Neuronal stem cell (in vitro differentiated cells): ENCODE data around the gene ZBTB44.

ENCODE experiments used
- DNase-seq: peaks from one replicate; pipeline ENCODE4 v3.0.0-alpha.2; 2013; ENCODE audit warnings: low spot score
- H2AFZ ChIP-seq: one replicate; pipeline ENCODE4 v1.6.1; 2013; ENCODE audit warnings: mild to moderate bottlenecking, low read length, inconsistent platforms
- H2AK5ac ChIP-seq: 2 replicates; pipeline ENCODE4 v1.6.1; 2013; ENCODE audit warnings: low read depth, mild to moderate bottlenecking, inconsistent platforms, low read length, moderate library complexity, mixed read lengths
- H2BK120ac ChIP-seq: 2 replicates; pipeline ENCODE4 v1.6.1; 2013; ENCODE audit warnings: low read depth, mild to moderate bottlenecking, inconsistent platforms, low read length, moderate library complexity, mixed read lengths
- H2BK12ac ChIP-seq: one replicate; pipeline ENCODE4 v1.6.1; 2013; ENCODE audit warnings: low read length, inconsistent platforms
- H2BK15ac ChIP-seq: 2 replicates; pipeline ENCODE4 v1.6.1; 2013; ENCODE audit warnings: mild to moderate bottlenecking, low read length, inconsistent platforms, mixed read lengths
- H2BK5ac ChIP-seq: one replicate; pipeline ENCODE4 v1.6.1; 2013; ENCODE audit warnings: inconsistent platforms, mild to moderate bottlenecking, low read length, moderate library complexity
- H3K14ac ChIP-seq: one replicate; pipeline ENCODE4 v1.6.1; 2013; ENCODE audit warnings: low read length, inconsistent platforms
- H3K18ac ChIP-seq: 2 replicates; pipeline ENCODE4 v1.6.1; 2013; ENCODE audit warnings: low read length, inconsistent platforms
- H3K23ac ChIP-seq: 2 replicates; pipeline ENCODE4 v1.6.1; 2013; ENCODE audit warnings: low read depth, mild to moderate bottlenecking, mixed read lengths, low read length, inconsistent platforms; ENCODE audit not compliant: poor library complexity
- H3K27ac ChIP-seq: replicated peaks from 3 replicates; pipeline ENCODE4 v1.5.1; 2013; ENCODE audit warnings: low read length, inconsistent platforms
- H3K27me3 ChIP-seq, 3 experiments: 2 replicates each; pipeline ENCODE4 v1.6.1; 2013; ENCODE audit warnings: low read length in 3 of 3, mild to moderate bottlenecking in 2 of 3, inconsistent platforms in 1 of 3, low read depth in 1 of 3, mixed read lengths in 1 of 3, moderate library complexity in 1 of 3; ENCODE audit not compliant: control insufficient read depth in 3 of 3, insufficient read depth in 3 of 3
- H3K36me3 ChIP-seq, 2 donors: replicated peaks in 1 of 2; 2 replicates each; pipeline ENCODE4 v1.6.1; 2013; ENCODE audit warnings: low read length in 2 of 2; ENCODE audit not compliant: control insufficient read depth in 2 of 2, insufficient read depth in 2 of 2
- H3K4ac ChIP-seq: 2 replicates; pipeline ENCODE4 v1.6.1; 2013; ENCODE audit warnings: inconsistent platforms, mild to moderate bottlenecking, low read length, moderate library complexity
- H3K4me1 ChIP-seq, 2 donors: 1 replicate in 1 of 2; 2 replicates in 1 of 2; pipeline ENCODE4 v1.6.1; 2013; ENCODE audit warnings: low read length in 2 of 2, low read depth in 1 of 2; ENCODE audit not compliant: control insufficient read depth in 2 of 2, insufficient read depth in 1 of 2
- H3K4me2 ChIP-seq: one replicate; pipeline ENCODE4 v1.6.1; 2013; ENCODE audit warnings: mild to moderate bottlenecking, low read length, inconsistent platforms; ENCODE audit not compliant: insufficient read depth, poor library complexity, severe bottlenecking
- H3K4me3 ChIP-seq, 2 donors: 2 replicates each; pipeline ENCODE4 v1.5.1; 2013; ENCODE audit warnings: low read length in 2 of 2, mild to moderate bottlenecking in 2 of 2, inconsistent platforms in 1 of 2, moderate library complexity in 1 of 2
- H3K79me1 ChIP-seq: one replicate; pipeline ENCODE4 v1.6.1; 2013; ENCODE audit warnings: low read depth, mild to moderate bottlenecking, inconsistent platforms, low read length, moderate library complexity
- H3K9ac ChIP-seq: one replicate; pipeline ENCODE4 v1.6.1; 2013; ENCODE audit warnings: mild to moderate bottlenecking, low read depth, low read length, inconsistent platforms; ENCODE audit not compliant: poor library complexity
- H3K9me3 ChIP-seq, 2 donors: replicated peaks in 1 of 2; 2 replicates each; pipeline versions ENCODE3 to v1.6.1; 2013; ENCODE audit warnings: low read length in 2 of 2, mild to moderate bottlenecking in 2 of 2, inconsistent platforms in 1 of 2, low read depth in 1 of 2, mixed read lengths in 1 of 2, moderate library complexity in 1 of 2; ENCODE audit not compliant: control insufficient read depth in 2 of 2, insufficient read depth in 1 of 2
- H4K8ac ChIP-seq: one replicate; pipeline ENCODE4 v1.6.1; 2013; ENCODE audit warnings: low read depth, mild to moderate bottlenecking, inconsistent platforms, low read length, moderate library complexity
- H4K91ac ChIP-seq: one replicate; pipeline ENCODE4 v1.6.1; 2013; ENCODE audit warnings: low read length, low read depth, mild to moderate bottlenecking, inconsistent platforms; ENCODE audit not compliant: poor library complexity
- WGBS, 2 donors: extraction: QIAGEN DNeasy Blood & Tissue Kit; methylation state at CpG; one replicate each; pipeline ENCODE4 v1.1.7; 2013; ENCODE audit warnings: missing lambda C conversion rate in 2 of 2, mixed read lengths in 1 of 2; ENCODE audit not compliant: insufficient read length in 2 of 2, insufficient replicate concordance in 1 of 2; ENCODE audit errors: extremely low coverage in 2 of 2; 5-methylcytosine and 5-hydroxymethylcytosine counted together

ZBTB44 gene

DNA sequence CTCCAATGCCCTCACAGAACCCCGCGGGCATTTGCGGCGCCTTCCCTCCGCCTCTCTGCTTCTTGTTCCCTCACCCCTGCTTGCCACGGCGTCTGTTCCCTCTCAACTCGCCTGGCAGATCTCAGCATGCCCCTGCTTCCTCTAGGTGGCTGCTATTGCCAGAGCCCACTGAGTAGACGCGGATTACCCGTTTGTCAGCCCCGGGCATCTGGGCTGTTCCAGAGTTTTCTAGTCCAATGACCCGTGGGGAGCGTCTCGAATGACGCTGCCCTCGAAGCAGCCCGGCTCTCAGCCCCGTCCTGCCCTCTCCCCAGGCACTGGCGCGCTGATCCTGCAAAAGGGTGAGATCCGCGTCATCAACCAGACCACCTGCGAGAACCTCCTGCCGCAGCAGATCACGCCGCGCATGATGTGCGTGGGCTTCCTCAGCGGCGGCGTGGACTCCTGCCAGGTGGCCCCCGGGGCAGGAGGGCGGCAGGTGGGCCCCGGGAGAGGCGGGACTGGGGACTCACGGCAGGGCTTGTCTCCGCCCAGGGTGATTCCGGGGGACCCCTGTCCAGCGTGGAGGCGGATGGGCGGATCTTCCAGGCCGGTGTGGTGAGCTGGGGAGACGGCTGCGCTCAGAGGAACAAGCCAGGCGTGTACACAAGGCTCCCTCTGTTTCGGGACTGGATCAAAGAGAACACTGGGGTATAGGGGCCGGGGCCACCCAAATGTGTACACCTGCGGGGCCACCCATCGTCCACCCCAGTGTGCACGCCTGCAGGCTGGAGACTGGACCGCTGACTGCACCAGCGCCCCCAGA lies 105.4 kb downstream of the ZBTB44 start:
- Histone ChIP-seq H3K4me3 (no peak overlapping the region), H3K9me3 (peaks cover 0 to 2% of the 10 kb centered on the region in 2 donors), H3K27me3 (peaks cover 0 to 41% (median 5%) of the 10 kb centered on the region in 3 experiments), H2BK120ac (no peak overlapping the region), H4K8ac (no peak overlapping the region), H2AFZ (no peak overlapping the region), H3K79me1 (no peaks in the 10 kb centered on the region), H3K4me2 (no peak overlapping the region), H3K36me3 (no peaks in the 10 kb centered on the region), H3K23ac (peak overlapping the region; percentile 26), H3K27ac (no peak overlapping the region), H2BK12ac (no peak overlapping the region), H4K91ac (no peak overlapping the region), H2BK5ac (peak overlapping the region; percentile 48), H2BK15ac (no peak overlapping the region), H2AK5ac (peak overlapping the region; percentile 66), H3K18ac (peak overlapping the region; percentile 58), H3K4me1 (no peaks in the 10 kb centered on the region), H3K9ac (no peak overlapping the region), H3K4ac (no peak overlapping the region), H3K14ac (peak overlapping the region; percentile 10)
- DNase-seq = no peak
- no CpG with 5 or more reads among the region's 53 CpGs for WGBS, 2 donors

DNA sequence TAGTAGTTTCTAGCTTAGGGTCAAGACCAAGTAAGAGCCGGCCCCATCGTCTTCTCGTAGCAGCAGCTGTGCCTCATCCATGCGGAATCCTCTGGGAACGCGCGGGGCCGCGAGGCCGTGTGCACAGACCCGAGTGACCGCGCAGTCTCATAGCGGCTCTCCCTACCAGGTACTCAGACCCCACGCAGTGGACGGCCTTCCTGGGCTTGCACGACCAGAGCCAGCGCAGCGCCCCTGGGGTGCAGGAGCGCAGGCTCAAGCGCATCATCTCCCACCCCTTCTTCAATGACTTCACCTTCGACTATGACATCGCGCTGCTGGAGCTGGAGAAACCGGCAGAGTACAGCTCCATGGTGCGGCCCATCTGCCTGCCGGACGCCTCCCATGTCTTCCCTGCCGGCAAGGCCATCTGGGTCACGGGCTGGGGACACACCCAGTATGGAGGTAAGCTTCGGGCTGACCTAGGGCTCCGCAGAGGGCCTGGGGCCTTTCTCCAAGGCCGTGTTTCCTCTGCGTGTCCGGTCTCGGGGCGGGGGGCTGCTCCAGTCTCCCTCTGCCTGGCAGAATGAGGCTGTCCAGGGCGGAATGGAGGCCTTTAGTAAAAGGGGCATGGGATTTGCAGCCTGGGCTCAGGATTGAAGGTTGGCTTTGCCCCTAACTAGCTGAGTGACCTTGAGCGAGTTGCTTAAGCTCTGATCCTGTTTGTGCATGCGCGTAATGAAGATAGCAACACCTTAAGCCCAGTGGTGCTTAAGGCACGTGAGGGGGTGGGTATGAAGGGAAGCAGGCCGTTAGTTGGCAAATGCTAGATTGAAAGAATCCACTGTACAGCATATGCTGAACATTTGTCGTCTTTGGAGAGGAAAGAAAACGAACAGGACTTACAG lies 106.2 kb downstream of the ZBTB44 start:
- no peaks in the 10 kb centered on the region for H3K36me3 ChIP-seq
- no peak overlapping the region for H3K4me2 ChIP-seq
- H4K8ac ChIP-seq = no peak overlapping the region
- H4K91ac ChIP-seq = no peak overlapping the region
- H3K4me1 ChIP-seq = no peaks in the 10 kb centered on the region
- H3K9me3 ChIP-seq = no peaks in the 10 kb centered on the region
- no peak for DNase-seq
- peak overlapping the region; percentile 12 for H3K9ac ChIP-seq
- no CpG with 5 or more reads among the region's 45 CpGs for WGBS, 2 donors
- peaks cover 0 to 35% (median 5%) of the 10 kb centered on the region in 3 experiments for H3K27me3 ChIP-seq
- peak overlapping the region; percentile 67 for H3K18ac ChIP-seq
- no peak overlapping the region for H2BK5ac ChIP-seq
- no peak overlapping the region for H3K27ac ChIP-seq
- H2AFZ ChIP-seq = no peak overlapping the region
- peak overlapping the region; percentile 90 for H2AK5ac ChIP-seq
- no peak overlapping the region for H2BK120ac ChIP-seq
- H2BK15ac ChIP-seq = no peak overlapping the region
- no peaks in the 10 kb centered on the region for H3K79me1 ChIP-seq
- H3K4me3 ChIP-seq = peak overlapping the region in 1 of 2 donors; percentile 53
- no peak overlapping the region for H3K14ac ChIP-seq
- no peak overlapping the region for H2BK12ac ChIP-seq
- H3K4ac ChIP-seq = no peak overlapping the region
- H3K23ac ChIP-seq = no peak overlapping the region

DNA sequence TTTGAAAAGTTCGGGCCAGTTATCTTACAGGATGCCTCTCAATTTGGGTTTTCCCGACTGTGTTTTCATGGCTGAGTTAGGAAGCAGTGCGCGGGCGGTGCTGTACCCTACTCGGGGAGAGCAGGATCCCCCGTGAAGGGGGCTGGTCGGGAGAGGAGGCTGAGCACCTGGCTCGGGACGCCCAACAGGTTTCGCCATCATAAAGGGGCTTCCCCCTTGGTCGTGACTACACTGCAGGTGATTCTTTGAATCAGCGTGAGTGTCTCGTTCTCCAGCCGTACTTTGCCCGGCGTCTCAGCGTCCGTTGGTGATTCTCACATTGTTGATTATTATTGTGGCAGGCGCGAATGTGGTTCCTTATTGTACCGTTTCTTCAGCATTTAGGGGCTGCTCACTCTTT lies 108.6 kb downstream of the ZBTB44 start:
- peaks cover 5 to 10% of the 10 kb centered on the region in 2 donors for H3K9me3 ChIP-seq
- H3K27ac ChIP-seq = no peak overlapping the region
- H3K79me1 ChIP-seq = no peaks in the 10 kb centered on the region
- no peak overlapping the region for H3K4ac ChIP-seq
- no peak for DNase-seq
- H3K27me3 ChIP-seq = peaks cover 0 to 29% (median 0%) of the 10 kb centered on the region in 3 experiments
- no peak overlapping the region for H2BK15ac ChIP-seq
- H3K18ac ChIP-seq = no peak overlapping the region
- H2BK5ac ChIP-seq = no peak overlapping the region
- H3K36me3 ChIP-seq = no peaks in the 10 kb centered on the region
- H3K4me1 ChIP-seq = no peaks in the 10 kb centered on the region
- H3K23ac ChIP-seq = no peak overlapping the region
- H2AFZ ChIP-seq = no peak overlapping the region
- no peak overlapping the region for H3K4me3 ChIP-seq
- H3K4me2 ChIP-seq = no peak overlapping the region
- H2BK12ac ChIP-seq = no peak overlapping the region
- no peak overlapping the region for H4K91ac ChIP-seq
- H3K14ac ChIP-seq = no peak overlapping the region
- H2AK5ac ChIP-seq = no peak overlapping the region
- no peak overlapping the region for H2BK120ac ChIP-seq
- H4K8ac ChIP-seq = no peak overlapping the region
- H3K9ac ChIP-seq = no peak overlapping the region
- WGBS, 2 donors = no CpG with 5 or more reads among the region's 22 CpGs

DNA sequence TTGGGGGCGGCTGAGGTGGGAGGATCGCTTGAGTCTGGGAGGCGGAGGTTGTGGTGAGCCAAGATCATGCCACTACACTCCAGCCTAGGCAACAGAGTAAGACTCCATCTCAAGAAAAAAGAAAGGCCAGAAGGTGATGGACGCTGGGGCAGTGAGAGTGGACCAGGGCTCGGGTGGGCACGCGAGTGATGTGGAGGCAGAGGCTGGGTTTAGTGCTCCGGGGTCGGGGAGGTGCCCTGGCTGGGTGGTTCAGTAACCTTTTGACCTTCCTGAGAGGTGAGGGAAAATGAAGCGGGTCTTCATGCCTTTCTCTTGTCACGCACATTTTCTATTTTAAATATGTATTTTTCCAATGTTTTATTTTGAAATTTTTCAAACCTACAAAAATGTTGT lies 110.0 kb downstream of the ZBTB44 start:
- no peak overlapping the region for H2BK120ac ChIP-seq
- no peak overlapping the region for H2BK15ac ChIP-seq
- no peaks in the 10 kb centered on the region for H3K4me1 ChIP-seq
- no peak overlapping the region for H3K27ac ChIP-seq
- H4K8ac ChIP-seq = no peak overlapping the region
- H3K4ac ChIP-seq = no peak overlapping the region
- no peak overlapping the region for H3K4me2 ChIP-seq
- no peaks in the 10 kb centered on the region for H3K79me1 ChIP-seq
- no peak overlapping the region for H3K9ac ChIP-seq
- no peak overlapping the region for H2BK5ac ChIP-seq
- H3K4me3 ChIP-seq = no peak overlapping the region
- DNase-seq = no peak
- peaks cover 5 to 10% of the 10 kb centered on the region in 2 donors for H3K9me3 ChIP-seq
- peaks cover 0 to 17% (median 0%) of the 10 kb centered on the region in 3 experiments for H3K27me3 ChIP-seq
- H3K14ac ChIP-seq = no peak overlapping the region
- no peaks in the 10 kb centered on the region for H3K36me3 ChIP-seq
- no peak overlapping the region for H2BK12ac ChIP-seq
- H2AK5ac ChIP-seq = peak overlapping the region; percentile 53
- H3K23ac ChIP-seq = no peak overlapping the region
- no peak overlapping the region for H2AFZ ChIP-seq
- no CpG with 5 or more reads among the region's 11 CpGs for WGBS, 2 donors
- no peak overlapping the region for H4K91ac ChIP-seq
- no peak overlapping the region for H3K18ac ChIP-seq
